Measurements from ENCODE around the gene PKP3. TPM values are rescaled to one million over a fixed set of nuclear protein-coding genes. Genes with fewer than 3 reads are reported as not detected.
A peak's percentile ranks its signal among the peaks of the same experiment; 100 is the strongest.

The PKP3 gene
- total RNA-seq, 1 donor from 2014 or later, result 0.52 TPM

GRCh38 chr11:441418-442274 is 47.6 kb downstream of the PKP3 start, which contains the start of gene ANO9:
Gene ANO9, minus strand, starts transcription at chr11:442011. Its CDS starts 85 bp downstream, at chr11:441926.
- Histone ChIP-seq H3K4me1 (peaks cover 17% of the 10 kb centered on the region), H3K27ac (replicated peaks) (no peak within 1 kb of the TSS), H3K9me3 (replicated peaks) (no peaks in the 10 kb centered on the region), H3K27me3 (ENCODE audit: low read depth) (peaks cover 64% of the 10 kb centered on the region), H3K36me3 (no peaks in the 10 kb centered on the region), H3K4me3 (no peak within 1 kb of the TSS)
- no peak for TF ChIP-seq CTCF (IDR thresholded peaks at IDR 0.05; ENCODE audit: borderline replicate concordance)
- intact Hi-C loops (cut with micrococcal nuclease), result no loop called here
- DNase-seq, result no peak

GRCh38 chr11:442611-443081 is 48.6 kb downstream of the PKP3 start:
- Histone ChIP-seq H3K9me3 (replicated peaks) (no peaks in the 10 kb centered on the region), H3K27ac (replicated peaks) (no peak overlapping the region), H3K27me3 (ENCODE audit: low read depth) (peaks cover 58% of the 10 kb centered on the region), H3K36me3 (no peaks in the 10 kb centered on the region), H3K4me3 (no peak overlapping the region), H3K4me1 (peaks cover 18% of the 10 kb centered on the region)
- intact Hi-C loops (cut with micrococcal nuclease), result no loop called here
- no peak for TF ChIP-seq CTCF (IDR thresholded peaks at IDR 0.05; ENCODE audit: borderline replicate concordance)
- no peak for DNase-seq

- Histone ChIP-seq H3K27me3 (ENCODE audit: low read depth) (peaks cover 51% of the 10 kb centered on the region), H3K9me3 (replicated peaks) (no peaks in the 10 kb centered on the region), H3K4me3 (no peak overlapping the region), H3K27ac (replicated peaks) (no peak overlapping the region), H3K4me1 (peaks cover 28% of the 10 kb centered on the region), H3K36me3 (no peaks in the 10 kb centered on the region)
- no peak for DNase-seq
- intact Hi-C loops (cut with micrococcal nuclease), result no loop called here
- no peak for TF ChIP-seq CTCF (IDR thresholded peaks at IDR 0.05; ENCODE audit: borderline replicate concordance)
These were observed 49.7 kb downstream of the PKP3 start for GRCh38 chr11:443542-444199.

GRCh38 chr11:444396-445144 is 50.6 kb downstream of the PKP3 start:
- intact Hi-C loops (cut with micrococcal nuclease), result no loop called here
- peaks cover 42% of the 10 kb centered on the region for H3K27me3 ChIP-seq (ENCODE audit: low read depth)
- H3K27ac ChIP-seq (replicated peaks), result peak overlapping the region; percentile 0
- no peaks in the 10 kb centered on the region for H3K36me3 ChIP-seq
- no peak for DNase-seq
- no peaks in the 10 kb centered on the region for H3K9me3 ChIP-seq (replicated peaks)
- TF ChIP-seq CTCF (IDR thresholded peaks at IDR 0.05; ENCODE audit: borderline replicate concordance), result no peak
- H3K4me1 ChIP-seq, result peaks cover 37% of the 10 kb centered on the region
- no peak overlapping the region for H3K4me3 ChIP-seq

Data from left ventricle myocardium inferior (tissue), 1 donor.